GM19324 (cell line): ENCODE measurements around the gene SLC43A3.
A peak's percentile ranks its signal among the peaks of the same experiment; 100 is the strongest.

Experiments used
- ATAC-seq: cut with Tn5 transposase; IDR thresholded peaks from one replicate; pipeline ENCODE4 v1.9.1; 2021; ENCODE audit warnings: mild to moderate bottlenecking, moderate library complexity; ENCODE audit not compliant: unreplicated experiment, low FRiP score

SLC43A3 gene

GRCh38 chr11:57426929-57427726 is at the start of gene SLC43A3:
Gene SLC43A3 (minus strand): TSS chr11:57427121. CDS start chr11:57426172, 949 bp downstream.
- ATAC-seq, result peak; percentile 73

GRCh38 chr11:57476047-57476756 is 49.3 kb upstream of the SLC43A3 start:
- ATAC-seq, result peak; percentile 42

- no peak for ATAC-seq
Observed at GRCh38 chr11:57475671-57476046, 48.7 kb upstream of the SLC43A3 start.

- ATAC-seq, result no peak
Observed at GRCh38 chr11:57475191-57475590, 48.3 kb upstream of the SLC43A3 start.

GRCh38 chr11:57474803-57475115 is 47.8 kb upstream of the SLC43A3 start:
- no peak for ATAC-seq

GRCh38 chr11:57474017-57474802 is 47.3 kb upstream of the SLC43A3 start:
- no peak for ATAC-seq

- ATAC-seq, result no peak
Observed at GRCh38 chr11:57473285-57473841, 46.4 kb upstream of the SLC43A3 start.

- ATAC-seq, result no peak
Observed at GRCh38 chr11:57471496-57471895, 44.6 kb upstream of the SLC43A3 start.

GRCh38 chr11:57469268-57469667 is 42.3 kb upstream of the SLC43A3 start:
- ATAC-seq, result no peak

- ATAC-seq, result no peak
Observed at GRCh38 chr11:57468276-57468675, 41.4 kb upstream of the SLC43A3 start.

- ATAC-seq, result no peak
Observed at GRCh38 chr11:57467508-57468157, 40.7 kb upstream of the SLC43A3 start.

GRCh38 chr11:57466680-57467079 is 39.8 kb upstream of the SLC43A3 start:
- no peak for ATAC-seq

GRCh38 chr11:57464539-57465181 is 37.7 kb upstream of the SLC43A3 start:
- ATAC-seq, result no peak

GRCh38 chr11:57463671-57464538 is 37.0 kb upstream of the SLC43A3 start:
- ATAC-seq, result no peak

GRCh38 chr11:57462597-57462996 is 35.7 kb upstream of the SLC43A3 start:
- no peak for ATAC-seq

- no peak for ATAC-seq
Observed at GRCh38 chr11:57461841-57462489, 35.0 kb upstream of the SLC43A3 start.

GRCh38 chr11:57460758-57461749 is 34.1 kb upstream of the SLC43A3 start:
- ATAC-seq, result no peak
